ENCODE measurements around the gene JPH2. TPM values are rescaled to one million over a fixed set of nuclear protein-coding genes. Genes with fewer than 3 reads are reported as not detected.

Gene JPH2
- total and polyA plus RNA-seq, 2 donors from 2014 or later = 2.5 to 11.4 TPM

GRCh38 chr20:44219791-44220190 lies 32.8 kb upstream of the JPH2 start:
- Histone ChIP-seq H3K36me3 (ENCODE audit: control insufficient read depth in 2 of 3, insufficient read depth in 3 of 3, low read length in 3 of 3) (no peaks in the 10 kb centered on the region), H3K27me3 (ENCODE audit: control insufficient read depth, insufficient read depth, low read length) (no peaks in the 10 kb centered on the region), H3K9ac (ENCODE audit: low read length in 3 of 3) (no peak overlapping the region), H3K4me1 (ENCODE audit: control insufficient read depth in 2 of 3, insufficient read depth in 2 of 3, low read depth in 1 of 3, low read length in 3 of 3) (no peaks in the 10 kb centered on the region), H3K4me3 (ENCODE audit: low read length in 3 of 3) (no peak overlapping the region), H3K9me3 (ENCODE audit: control insufficient read depth in 2 of 3, insufficient read depth in 1 of 3, low read length in 3 of 3) (no peaks in the 10 kb centered on the region), H3K27ac (ENCODE audit: low read depth in 2 of 2, low read length in 2 of 2) (no peak overlapping the region)
- DNase-seq (no peak), FAIRE-seq (no peak)
- intact Hi-C loops (cut with DNase I) = loop anchor here (5.0 kb wide), 1 partner anchor 93 kb away; the partner anchor contains the start of gene FITM2
- TF ChIP-seq CTCF (IDR thresholded peaks at IDR 0.05; ENCODE audit: borderline replicate concordance, extremely low read depth, insufficient read depth) = no peak

GRCh38 chr20:44219170-44219730 lies 32.3 kb upstream of the JPH2 start:
- no peak for TF ChIP-seq CTCF (IDR thresholded peaks at IDR 0.05; ENCODE audit: borderline replicate concordance, extremely low read depth, insufficient read depth)
- FAIRE-seq (no peak), DNase-seq (no peak)
- H3K27me3 ChIP-seq (ENCODE audit: control insufficient read depth, insufficient read depth, low read length) = no peaks in the 10 kb centered on the region
- no peak overlapping the region for H3K27ac ChIP-seq (ENCODE audit: low read depth in 2 of 2, low read length in 2 of 2)
- no peaks in the 10 kb centered on the region for H3K9me3 ChIP-seq (ENCODE audit: control insufficient read depth in 2 of 3, insufficient read depth in 1 of 3, low read length in 3 of 3)
- no peaks in the 10 kb centered on the region for H3K36me3 ChIP-seq (ENCODE audit: control insufficient read depth in 2 of 3, insufficient read depth in 3 of 3, low read length in 3 of 3)
- no peak overlapping the region for H3K4me3 ChIP-seq (ENCODE audit: low read length in 3 of 3)
- intact Hi-C loops (cut with DNase I) = loop anchor here (5.0 kb wide), 1 partner anchor 93 kb away; the partner anchor contains the start of gene FITM2
- no peak overlapping the region for H3K9ac ChIP-seq (ENCODE audit: low read length in 3 of 3)
- no peaks in the 10 kb centered on the region for H3K4me1 ChIP-seq (ENCODE audit: control insufficient read depth in 2 of 3, insufficient read depth in 2 of 3, low read depth in 1 of 3, low read length in 3 of 3)

- DNase-seq (no peak), FAIRE-seq (no peak)
- no peaks in the 10 kb centered on the region for H3K4me1 ChIP-seq (ENCODE audit: control insufficient read depth in 2 of 3, insufficient read depth in 2 of 3, low read depth in 1 of 3, low read length in 3 of 3)
- H3K9ac ChIP-seq (ENCODE audit: low read length in 3 of 3) = no peak overlapping the region
- H3K27me3 ChIP-seq (ENCODE audit: control insufficient read depth, insufficient read depth, low read length) = no peaks in the 10 kb centered on the region
- intact Hi-C loops (cut with DNase I) = loop anchor here (5.0 kb wide), 1 partner anchor 94 kb away; the partner anchor contains the start of gene FITM2
- H3K27ac ChIP-seq (ENCODE audit: low read depth in 2 of 2, low read length in 2 of 2) = no peak overlapping the region
- H3K4me3 ChIP-seq (ENCODE audit: low read length in 3 of 3) = no peak overlapping the region
- TF ChIP-seq CTCF (IDR thresholded peaks at IDR 0.05; ENCODE audit: borderline replicate concordance, extremely low read depth, insufficient read depth) = no peak
- H3K36me3 ChIP-seq (ENCODE audit: control insufficient read depth in 2 of 3, insufficient read depth in 3 of 3, low read length in 3 of 3) = no peaks in the 10 kb centered on the region
- no peaks in the 10 kb centered on the region for H3K9me3 ChIP-seq (ENCODE audit: control insufficient read depth in 2 of 3, insufficient read depth in 1 of 3, low read length in 3 of 3)
Measured at GRCh38 chr20:44218446-44218845, 31.5 kb upstream of the JPH2 start.

Data from kidney (tissue), 14 donors.